T1000 (cell line): ENCODE results near the gene RDH5.

Source experiments
- DNase-seq: peaks from one replicate; lab custom pipeline; 2025; ENCODE audit warnings: mixed read lengths; lab: John Stamatoyannopoulos, UW

Gene RDH5

DNA sequence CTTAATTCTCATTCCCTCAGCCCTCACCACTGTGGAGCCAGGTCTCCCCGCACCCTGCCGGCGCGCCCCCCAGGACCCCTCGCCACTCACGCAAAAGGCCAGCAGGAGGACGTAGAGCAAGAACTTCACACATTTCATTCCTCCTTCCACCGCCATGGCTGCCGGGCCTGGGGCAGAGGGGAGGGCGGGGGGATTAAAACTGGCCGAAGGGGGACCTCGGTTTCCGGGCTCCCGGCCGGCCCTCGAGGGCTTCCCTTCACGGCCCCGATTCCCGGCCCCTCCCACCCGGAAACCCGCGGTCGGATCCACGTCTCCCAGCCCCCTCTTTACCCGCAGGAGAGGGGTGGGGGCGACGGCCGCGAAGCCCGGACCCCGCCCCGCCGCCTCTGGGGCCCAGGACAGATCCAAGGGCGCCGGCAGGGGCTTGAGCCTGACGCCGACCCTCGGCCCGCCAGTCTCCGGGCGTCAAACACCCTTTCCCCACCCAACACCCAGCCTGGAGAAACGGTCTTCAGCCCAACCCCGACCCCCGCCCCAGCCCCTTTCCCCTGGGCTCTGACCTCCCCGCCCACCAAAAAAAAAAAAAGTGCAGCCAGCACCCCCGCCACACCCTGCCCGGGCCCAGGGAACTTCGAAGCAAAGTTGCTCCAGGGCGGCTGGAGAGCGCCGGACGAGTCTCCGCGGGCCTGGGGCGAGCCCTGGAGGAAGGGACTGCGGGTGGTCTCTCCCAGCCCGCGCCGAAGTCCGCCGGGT, 8.2 kb downstream of the RDH5 start:
- peak; percentile 48 for DNase-seq

- DNase-seq: peak; percentile 86
Measured at GRCh38 chr12:55728939-55729818, 9.0 kb downstream of the RDH5 start, which contains the start of gene CD63. CD63 (minus strand) TSS chr12:55729009; CDS start chr12:55728341, 668 bp downstream.

- no peak for DNase-seq
Measured at GRCh38 chr12:55729819-55730818, 9.9 kb downstream of the RDH5 start.

- no peak for DNase-seq
Measured at GRCh38 chr12:55732288-55732687, 12.1 kb downstream of the RDH5 start.

DNA sequence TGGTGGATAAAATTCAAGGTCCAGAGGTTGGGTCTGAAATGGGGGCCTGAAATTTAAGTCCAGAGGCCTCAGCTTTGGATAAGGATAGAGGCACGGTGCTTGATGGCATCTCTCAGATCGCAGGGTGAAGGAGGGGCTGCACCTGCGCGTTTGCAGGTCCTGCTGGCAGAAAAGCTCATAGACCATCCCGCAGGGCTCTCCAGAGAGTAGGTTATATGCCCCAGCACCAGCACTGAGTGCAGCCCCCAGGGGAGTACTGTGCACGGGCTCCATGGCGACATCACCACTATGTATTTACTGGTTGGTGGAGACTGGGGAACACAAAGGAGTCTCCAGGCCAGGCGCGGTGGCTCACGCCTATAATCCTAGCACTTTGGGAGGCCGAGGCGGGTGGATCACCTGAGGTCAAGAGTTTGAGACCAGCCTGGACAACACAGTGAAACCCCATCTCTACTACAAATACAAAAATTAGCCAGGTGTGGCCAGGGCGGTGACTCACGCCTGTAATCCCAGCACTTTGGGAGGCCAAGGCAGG, 12.9 kb downstream of the RDH5 start:
- DNase-seq: no peak

GRCh38 chr12:55733858-55734257, 13.7 kb downstream of the RDH5 start:
- DNase-seq: no peak

GRCh38 chr12:55734595-55734994, 14.4 kb downstream of the RDH5 start:
- no peak for DNase-seq

DNA sequence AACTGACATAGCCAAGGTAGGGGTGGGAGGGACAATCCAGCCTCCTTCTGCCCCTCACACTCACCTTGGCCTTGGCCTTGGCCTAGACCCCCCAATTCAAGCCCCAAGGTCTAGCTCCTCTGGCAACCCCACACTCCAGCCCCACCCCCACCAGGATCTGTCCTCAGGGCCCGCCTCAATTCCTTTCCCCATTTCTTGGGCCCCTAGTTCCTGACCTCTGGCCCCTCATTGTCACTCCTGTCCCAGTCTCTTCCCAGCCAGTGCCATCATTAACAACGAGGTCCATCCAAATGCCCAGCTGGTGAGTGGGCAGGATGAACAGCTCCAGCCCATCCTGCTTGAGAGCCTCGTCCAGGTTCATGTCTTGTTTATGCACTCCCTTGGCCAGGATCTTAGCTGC, 15.9 kb downstream of the RDH5 start:
- DNase-seq: no peak

DNA sequence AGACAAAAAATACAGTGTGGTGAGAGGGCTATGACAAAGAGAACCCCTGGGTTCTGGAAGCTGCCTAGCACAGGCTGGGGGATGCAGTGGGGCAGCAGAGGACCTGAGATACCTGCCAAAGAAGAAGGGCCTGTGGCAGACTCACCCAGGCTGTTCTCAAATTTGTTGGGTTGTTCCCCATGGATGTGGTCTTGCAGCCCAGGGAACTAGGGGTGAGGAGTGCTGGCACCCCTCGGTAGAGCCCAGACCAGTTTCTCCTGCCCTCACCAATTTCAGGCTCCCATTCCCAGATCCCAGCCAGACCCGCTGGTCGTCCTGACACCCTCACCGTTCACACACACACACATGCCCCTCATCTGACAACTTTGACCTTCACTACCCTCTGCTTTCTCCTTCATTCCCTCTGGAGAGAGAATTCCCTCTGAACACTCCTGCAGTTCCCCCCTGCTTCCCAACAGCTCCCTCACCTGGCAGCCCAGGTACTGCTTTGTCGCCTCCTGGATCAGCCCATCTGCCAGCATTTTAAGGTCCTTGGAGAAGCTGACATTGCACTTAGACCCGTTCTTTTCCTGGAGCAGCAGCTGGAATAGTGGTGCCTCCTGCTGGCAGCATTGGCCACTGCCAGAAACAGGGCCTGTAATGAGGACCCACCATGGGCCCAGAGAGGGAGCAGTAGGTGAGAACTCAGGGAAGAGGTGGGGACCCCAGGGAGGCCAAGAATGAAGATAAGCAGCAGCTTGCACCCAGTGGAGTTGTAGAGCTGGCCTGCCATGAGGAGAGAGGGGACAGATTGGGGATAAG, 16.8 kb downstream of the RDH5 start:
- DNase-seq: no peak

GRCh38 chr12:55737581-55738122, 17.5 kb downstream of the RDH5 start:
- no peak for DNase-seq

- peak; percentile 61 for DNase-seq
Measured at GRCh38 chr12:55738123-55739024, 18.2 kb downstream of the RDH5 start.

- DNase-seq: no peak
Measured at GRCh38 chr12:55739025-55739378, 18.8 kb downstream of the RDH5 start.

GRCh38 chr12:55741931-55742680, 21.9 kb downstream of the RDH5 start:
- no peak for DNase-seq

- DNase-seq: peak; percentile 61
Measured at GRCh38 chr12:55742719-55743405, 22.7 kb downstream of the RDH5 start, which contains the start of gene GDF11. GDF11 (plus strand) TSS chr12:55743122; CDS start chr12:55743317, 195 bp downstream.

DNA sequence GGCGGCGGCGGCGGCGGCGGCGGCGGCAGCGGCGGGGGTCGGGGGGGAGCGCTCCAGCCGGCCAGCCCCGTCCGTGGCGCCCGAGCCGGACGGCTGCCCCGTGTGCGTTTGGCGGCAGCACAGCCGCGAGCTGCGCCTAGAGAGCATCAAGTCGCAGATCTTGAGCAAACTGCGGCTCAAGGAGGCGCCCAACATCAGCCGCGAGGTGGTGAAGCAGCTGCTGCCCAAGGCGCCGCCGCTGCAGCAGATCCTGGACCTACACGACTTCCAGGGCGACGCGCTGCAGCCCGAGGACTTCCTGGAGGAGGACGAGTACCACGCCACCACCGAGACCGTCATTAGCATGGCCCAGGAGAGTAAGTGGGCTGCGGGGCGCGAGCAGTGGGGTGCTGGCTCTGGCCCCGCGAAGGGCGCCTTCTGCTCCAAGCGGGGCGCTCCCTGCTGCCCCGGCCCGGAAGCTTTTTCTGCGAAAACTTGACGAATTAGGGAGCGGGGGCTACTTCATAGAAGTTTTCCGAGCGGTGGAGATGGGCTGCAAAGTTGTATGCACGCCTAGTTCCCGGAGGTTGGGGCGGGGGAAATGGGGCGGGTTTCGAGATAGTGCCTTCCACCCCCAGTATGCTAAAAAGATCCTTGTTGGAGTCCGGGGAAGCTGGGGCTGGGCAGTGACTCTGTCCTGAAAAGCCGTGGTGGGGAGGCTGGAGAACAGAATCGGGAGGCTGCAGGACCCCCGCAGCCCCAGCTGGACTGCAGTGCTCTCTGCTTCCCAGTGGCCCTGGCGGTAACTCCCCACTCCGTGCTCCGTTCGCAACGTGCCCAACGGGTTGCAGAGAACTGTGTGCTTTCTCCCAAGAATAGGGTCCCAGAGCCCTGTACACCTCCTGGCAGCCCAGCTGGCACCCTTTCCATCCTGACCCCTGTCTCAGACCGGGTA, 23.5 kb downstream of the RDH5 start:
- DNase-seq: peak; percentile 39

DNA sequence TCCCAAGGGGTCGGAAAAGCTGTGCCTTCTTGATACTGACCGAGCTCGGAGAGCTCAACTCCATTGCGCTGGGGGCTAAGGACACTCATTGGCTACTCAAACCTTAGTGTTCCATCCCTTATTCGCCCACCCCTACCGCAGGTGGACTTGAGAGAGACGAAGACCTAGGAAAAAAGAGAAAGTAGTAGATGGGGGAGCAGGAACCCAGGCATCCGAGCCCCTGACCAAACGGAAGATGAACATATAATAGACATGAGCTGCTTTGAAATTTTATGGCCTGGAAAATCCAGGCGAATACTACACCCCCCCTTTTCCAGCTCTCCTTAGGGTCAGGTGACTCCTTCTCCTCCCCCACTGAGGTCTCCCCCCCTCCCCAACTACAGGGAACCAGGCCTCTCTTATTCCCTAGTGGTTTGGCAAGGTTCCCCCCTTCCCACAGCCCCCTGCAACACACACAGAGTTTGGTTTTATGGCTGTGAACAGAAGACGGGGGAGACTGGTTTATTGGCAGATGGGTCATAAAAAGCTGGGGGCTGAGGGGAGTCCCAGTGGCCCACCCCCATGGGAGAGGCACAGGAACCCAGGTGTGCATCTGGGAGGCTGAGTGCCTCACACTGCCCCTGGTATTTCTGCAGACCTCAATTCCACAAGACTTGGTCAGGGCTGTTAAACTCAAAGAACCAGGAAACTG, 24.3 kb downstream of the RDH5 start:
- no peak for DNase-seq
